ENCODE results near the gene TMCC1.
"Not testable (repeated sequence)": the region's sequence is repeated elsewhere in the genome, so short reads cannot be mapped to it uniquely, and the experiment has no call there.

The TMCC1 gene

GRCh38 chr3:129768728-129769127 lies 124.8 kb downstream of the TMCC1 start:
- DNase-seq, result no peak

GRCh38 chr3:129766135-129766534 lies 127.4 kb downstream of the TMCC1 start:
- DNase-seq, result no peak

- DNase-seq, result no peak
Observed at GRCh38 chr3:129764090-129764489, 129.4 kb downstream of the TMCC1 start.

GRCh38 chr3:129758785-129759320 lies 134.7 kb downstream of the TMCC1 start:
- no peak for DNase-seq

- no peak for DNase-seq
Observed at GRCh38 chr3:129758306-129758705, 135.2 kb downstream of the TMCC1 start.

GRCh38 chr3:129756871-129757270 lies 136.6 kb downstream of the TMCC1 start:
- no peak for DNase-seq

- DNase-seq, result not testable (repeated sequence)
Observed at GRCh38 chr3:129751105-129751504, 142.4 kb downstream of the TMCC1 start.

- DNase-seq, result no peak
Observed at GRCh38 chr3:129749692-129750091, 143.8 kb downstream of the TMCC1 start.

GRCh38 chr3:129747992-129748391 lies 145.5 kb downstream of the TMCC1 start:
- no peak for DNase-seq

GRCh38 chr3:129747136-129747535 lies 146.4 kb downstream of the TMCC1 start:
- no peak for DNase-seq

GRCh38 chr3:129746629-129747028 lies 146.9 kb downstream of the TMCC1 start:
- DNase-seq, result no peak

GRCh38 chr3:129745253-129745652 lies 148.3 kb downstream of the TMCC1 start:
- peak; percentile 35 for DNase-seq

GRCh38 chr3:129741794-129742193 lies 151.7 kb downstream of the TMCC1 start:
- no peak for DNase-seq

- no peak for DNase-seq
Observed at GRCh38 chr3:129740090-129740489, 153.4 kb downstream of the TMCC1 start.

- DNase-seq, result no peak
Observed at GRCh38 chr3:129739634-129740033, 153.9 kb downstream of the TMCC1 start.

GRCh38 chr3:129738172-129738571 lies 155.3 kb downstream of the TMCC1 start:
- DNase-seq, result no peak

GRCh38 chr3:129736070-129736469 lies 157.4 kb downstream of the TMCC1 start:
- no peak for DNase-seq

- no peak for DNase-seq
Observed at GRCh38 chr3:129735638-129736037, 157.9 kb downstream of the TMCC1 start.

- no peak for DNase-seq
Observed at GRCh38 chr3:129734449-129734848, 159.1 kb downstream of the TMCC1 start.

- no peak for DNase-seq
Observed at GRCh38 chr3:129732200-129732876, 161.2 kb downstream of the TMCC1 start.

GRCh38 chr3:129727707-129728106 lies 165.8 kb downstream of the TMCC1 start:
- DNase-seq, result no peak

GRCh38 chr3:129723558-129724324 lies 169.8 kb downstream of the TMCC1 start:
- no peak for DNase-seq

GRCh38 chr3:129722527-129722926 lies 171.0 kb downstream of the TMCC1 start:
- no peak for DNase-seq

GRCh38 chr3:129718201-129718600 lies 175.3 kb downstream of the TMCC1 start:
- DNase-seq, result no peak
